T-cell (primary cell): ENCODE data around the gene C10orf90. TPM values are rescaled to one million over a fixed set of nuclear protein-coding genes. Genes with fewer than 3 reads are reported as not detected.

Experiments used
- ATAC-seq, 4 experiments: fragments of 200-7000 bp in 3 of 4; fragments of 150-1000 bp in 1 of 4; cut with Tn5 transposase; replicated peaks in 1 of 4; 1 replicate in 3 of 4; 2 replicates in 1 of 4; pipeline ENCODE4 v1.10.0; 2021; ENCODE audit warnings: moderate library complexity in 3 of 4, mild to moderate bottlenecking in 2 of 4, moderate number of reproducible peaks in 1 of 4
- CTCF ChIA-PET, 2 donors: fragments of 300-600 bp; sonication (Branson Sonifier 250); formaldehyde crosslinking; loops; one replicate each; lab custom pipeline; 2022; ENCODE audit warnings: antibody characterized with exemption in 2 of 2; lab: Charles Lee
- POLR2A ChIA-PET, 2 donors: fragments of 300-600 bp; sonication (Branson Sonifier 250); formaldehyde crosslinking; loops; one replicate each; lab custom pipeline; 2022; ENCODE audit warnings: antibody characterized with exemption in 2 of 2; lab: Charles Lee
- DNase-seq, 35 experiments: peaks; one replicate each; pipeline versions ENCODE4 v3.0.0 to v3.0.0-alpha.2; 2013 to 2023
- H3K27ac ChIP-seq: one replicate; pipeline ENCODE4 v1.5.1; 2013; ENCODE audit warnings: low read length
- H3K27me3 ChIP-seq, 2 experiments: replicated peaks in 1 of 2; 1 replicate in 1 of 2; 2 replicates in 1 of 2; pipeline versions ENCODE4 v1.6.1 to v1.7.0; 2013; ENCODE audit warnings: low read length in 1 of 2, mixed read lengths in 1 of 2; ENCODE audit not compliant: control insufficient read depth in 2 of 2, insufficient read depth in 2 of 2; ENCODE audit errors: extremely low read depth in 1 of 2
- H3K36me3 ChIP-seq, 2 donors: 1 replicate in 1 of 2; 2 replicates in 1 of 2; pipeline versions ENCODE4 v1.6.1 to v1.7.0; 2013; ENCODE audit warnings: low read length in 1 of 2; ENCODE audit not compliant: control insufficient read depth in 2 of 2, insufficient read depth in 1 of 2; ENCODE audit errors: extremely low read depth in 1 of 2
- H3K4me1 ChIP-seq, 2 experiments: 1 replicate in 1 of 2; 2 replicates in 1 of 2; pipeline versions ENCODE4 v1.6.1 to v1.7.0; 2013; ENCODE audit warnings: low read length in 2 of 2, mixed read lengths in 1 of 2; ENCODE audit not compliant: insufficient read depth in 2 of 2, control insufficient read depth in 1 of 2; ENCODE audit errors: extremely low read depth in 1 of 2
- H3K4me3 ChIP-seq, 2 donors: 1 replicate in 1 of 2; 2 replicates in 1 of 2; pipeline versions ENCODE4 v1.5.1 to v1.7.0; 2013; ENCODE audit warnings: mild to moderate bottlenecking in 2 of 2, low read length in 1 of 2, moderate library complexity in 1 of 2; ENCODE audit not compliant: control insufficient read depth in 1 of 2; ENCODE audit errors: extremely low read depth in 1 of 2
- H3K9me3 ChIP-seq: 2 replicates; pipeline ENCODE4 v1.7.0; 2013
- H3K27ac Mint-ChIP-seq, 2 donors: one replicate each; pipeline ENCODE4 v1.8.0; 2020 to 2021; ENCODE audit warnings: mild to moderate bottlenecking in 2 of 2, mixed read lengths in 2 of 2
- H3K27me3 Mint-ChIP-seq, 2 donors: one replicate each; pipeline ENCODE4 v1.8.0; 2021 to 2022; ENCODE audit warnings: mixed read lengths in 2 of 2
- H3K36me3 Mint-ChIP-seq: one replicate; pipeline ENCODE4 v1.8.0; 2021; ENCODE audit warnings: mixed read lengths
- H3K4me1 Mint-ChIP-seq, 3 donors: one replicate each; pipeline ENCODE4 v1.8.0; 2020 to 2022; ENCODE audit warnings: mixed read lengths in 3 of 3, mild to moderate bottlenecking in 1 of 3
- H3K4me3 Mint-ChIP-seq, 3 donors: one replicate each; pipeline ENCODE4 v1.8.0; 2020 to 2022; ENCODE audit warnings: mild to moderate bottlenecking in 3 of 3, mixed read lengths in 3 of 3, moderate library complexity in 3 of 3
- H3K9me3 Mint-ChIP-seq, 3 donors: one replicate each; pipeline ENCODE4 v1.8.0; 2020 to 2022; ENCODE audit warnings: mixed read lengths in 3 of 3
- WGBS: methylation state at CpG from one replicate; pipeline ENCODE4 v1.1.5; 2013; ENCODE audit warnings: missing lambda C conversion rate; ENCODE audit not compliant: insufficient coverage; 5-methylcytosine and 5-hydroxymethylcytosine counted together
- total RNA-seq, 35 experiments: library from RNA in 6 of 35; stranded (reverse) in 6 of 35; fragments of 120-200 nt in 1 of 35; gene quantifications; one replicate each; pipeline versions ENCODE4 v1.2.1 to v1.2.4 and lab custom pipeline; 2013 to 2026

C10orf90 gene
- total RNA-seq, 5 donors from 2014 or later (not counting 1 experiment from before 2014, with no cell fraction given), result not detected

GRCh38 chr10:126689461-126689994 lies 19.0 kb upstream of the C10orf90 start:
- CTCF ChIA-PET, result no interaction called here
- Mint-ChIP-seq H3K4me3 (no peak overlapping the region), H3K9me3 (peaks cover 0 to 5% (median 4%) of the 10 kb centered on the region in 3 donors), H3K4me1 (no peaks in the 10 kb centered on the region), H3K36me3 (no peaks in the 10 kb centered on the region), H3K27ac (no peak overlapping the region), H3K27me3 (peaks cover 0 to 5% of the 10 kb centered on the region in 2 donors)
- POLR2A ChIA-PET, result no interaction called here
- Histone ChIP-seq H3K4me1 (no peaks in the 10 kb centered on the region), H3K36me3 (no peaks in the 10 kb centered on the region), H3K27me3 (no peaks in the 10 kb centered on the region), H3K9me3 (no peaks in the 10 kb centered on the region), H3K4me3 (no peak overlapping the region), H3K27ac (no peak overlapping the region)
- 76% methylated on average over 2 of the region's 4 CpGs for WGBS
- DNase-seq (no peak), ATAC-seq (no peak)

GRCh38 chr10:126687121-126687606 lies 16.7 kb upstream of the C10orf90 start:
- Histone ChIP-seq H3K27me3 (no peaks in the 10 kb centered on the region), H3K9me3 (no peaks in the 10 kb centered on the region), H3K27ac (no peak overlapping the region), H3K4me1 (no peaks in the 10 kb centered on the region), H3K4me3 (no peak overlapping the region), H3K36me3 (no peaks in the 10 kb centered on the region)
- H3K27ac Mint-ChIP-seq, result no peak overlapping the region
- WGBS, result 76% methylated on average over 9 of the region's 10 CpGs
- H3K9me3 Mint-ChIP-seq, result peaks cover 0 to 4% (median 3%) of the 10 kb centered on the region in 3 donors
- ChIA-PET CTCF (no interaction called here), POLR2A (no interaction called here)
- ATAC-seq (no peak), DNase-seq (no peak)
- H3K36me3 Mint-ChIP-seq, result no peaks in the 10 kb centered on the region
- peaks cover 0 to 5% of the 10 kb centered on the region in 2 donors for H3K27me3 Mint-ChIP-seq
- no peaks in the 10 kb centered on the region for H3K4me1 Mint-ChIP-seq
- no peak overlapping the region for H3K4me3 Mint-ChIP-seq

- H3K36me3 Mint-ChIP-seq, result no peaks in the 10 kb centered on the region
- peaks cover 0 to 5% of the 10 kb centered on the region in 2 donors for H3K27me3 Mint-ChIP-seq
- no peak overlapping the region for H3K4me3 Mint-ChIP-seq
- no peaks in the 10 kb centered on the region for H3K27me3 ChIP-seq
- H3K36me3 ChIP-seq, result no peaks in the 10 kb centered on the region
- DNase-seq (no peak), ATAC-seq (no peak)
- POLR2A ChIA-PET, result no interaction called here
- no peaks in the 10 kb centered on the region for H3K4me1 ChIP-seq
- H3K9me3 Mint-ChIP-seq, result peaks cover 0 to 4% (median 3%) of the 10 kb centered on the region in 3 donors
- H3K27ac Mint-ChIP-seq, result no peak overlapping the region
- WGBS, result 74% methylated on average over 7 of the region's 7 CpGs
- no peak overlapping the region for H3K27ac ChIP-seq
- H3K4me1 Mint-ChIP-seq, result no peaks in the 10 kb centered on the region
- no peaks in the 10 kb centered on the region for H3K9me3 ChIP-seq
- CTCF ChIA-PET, result no interaction called here
- no peak overlapping the region for H3K4me3 ChIP-seq
These were observed 16.2 kb upstream of the C10orf90 start for GRCh38 chr10:126686719-126687118.

- Histone ChIP-seq H3K9me3 (no peaks in the 10 kb centered on the region), H3K4me3 (no peak overlapping the region), H3K4me1 (no peaks in the 10 kb centered on the region), H3K27me3 (no peaks in the 10 kb centered on the region), H3K36me3 (no peaks in the 10 kb centered on the region), H3K27ac (no peak overlapping the region)
- DNase-seq, result no peak
- no peak overlapping the region for H3K4me3 Mint-ChIP-seq
- no peak for ATAC-seq
- H3K27ac Mint-ChIP-seq, result no peak overlapping the region
- POLR2A ChIA-PET, result no interaction called here
- peaks cover 0 to 5% of the 10 kb centered on the region in 2 donors for H3K27me3 Mint-ChIP-seq
- H3K9me3 Mint-ChIP-seq, result peaks cover 0 to 4% (median 3%) of the 10 kb centered on the region in 3 donors
- H3K4me1 Mint-ChIP-seq, result no peaks in the 10 kb centered on the region
- CTCF ChIA-PET, result no interaction called here
- WGBS, result 67% methylated on average over 1 of the region's 3 CpGs
- no peaks in the 10 kb centered on the region for H3K36me3 Mint-ChIP-seq
These were observed 15.8 kb upstream of the C10orf90 start for GRCh38 chr10:126686268-126686667.

GRCh38 chr10:126685756-126686155 lies 15.3 kb upstream of the C10orf90 start:
- no peak for DNase-seq
- peaks cover 0 to 5% of the 10 kb centered on the region in 2 donors for H3K27me3 Mint-ChIP-seq
- WGBS, result 85% methylated on average over 3 of the region's 4 CpGs

GRCh38 chr10:126684171-126684745 lies 13.8 kb upstream of the C10orf90 start:
- no peaks in the 10 kb centered on the region for H3K9me3 ChIP-seq
- no peaks in the 10 kb centered on the region for H3K4me1 ChIP-seq
- no peak overlapping the region for H3K27ac ChIP-seq
- H3K36me3 ChIP-seq, result no peaks in the 10 kb centered on the region
- Mint-ChIP-seq H3K4me3 (no peak overlapping the region), H3K27me3 (peaks cover 0 to 5% of the 10 kb centered on the region in 2 donors), H3K4me1 (no peaks in the 10 kb centered on the region), H3K27ac (no peak overlapping the region), H3K9me3 (peaks cover 0 to 4% (median 3%) of the 10 kb centered on the region in 3 donors), H3K36me3 (no peaks in the 10 kb centered on the region)
- POLR2A ChIA-PET, result no interaction called here
- no peaks in the 10 kb centered on the region for H3K27me3 ChIP-seq
- no peak for ATAC-seq
- H3K4me3 ChIP-seq, result no peak overlapping the region
- no CpG with 5 or more reads among the region's 3 CpGs for WGBS
- CTCF ChIA-PET, result no interaction called here
- no peak for DNase-seq

More at GRCh38 chr10:126685756-126686155, 15.3 kb upstream of the C10orf90 start:
- no peaks in the 10 kb centered on the region for H3K9me3 ChIP-seq
- H3K27ac Mint-ChIP-seq, result no peak overlapping the region
- no peak overlapping the region for H3K4me3 Mint-ChIP-seq
- ATAC-seq, result no peak
- ChIA-PET POLR2A (no interaction called here), CTCF (no interaction called here)
- H3K36me3 Mint-ChIP-seq, result no peaks in the 10 kb centered on the region
- no peak overlapping the region for H3K4me3 ChIP-seq
- H3K4me1 ChIP-seq, result no peaks in the 10 kb centered on the region
- H3K4me1 Mint-ChIP-seq, result no peaks in the 10 kb centered on the region
- H3K27ac ChIP-seq, result no peak overlapping the region
- H3K9me3 Mint-ChIP-seq, result peaks cover 0 to 4% (median 3%) of the 10 kb centered on the region in 3 donors
- H3K27me3 ChIP-seq, result no peaks in the 10 kb centered on the region
- no peaks in the 10 kb centered on the region for H3K36me3 ChIP-seq
